ENCODE results near the gene CANX. TPM values are rescaled to one million over a fixed set of nuclear protein-coding genes. Genes with fewer than 3 reads are reported as not detected.

CANX gene
- total RNA-seq, 2 experiments from 2014 or later: 431 to 444 TPM

GRCh38 chr5:179769796-179770195 lies 71.0 kb downstream of the CANX start:
- ATAC-seq (no peak), DNase-seq (no peak)
- no peaks in the 10 kb centered on the region for H3K9me3 Mint-ChIP-seq
- no peak overlapping the region for H3K27ac Mint-ChIP-seq
- ChIA-PET POLR2A (interaction anchor here (1.0 kb wide), 1 partner anchor 11 kb away, joined by 3 read pairs; no protein-coding TSS in a partner anchor), CTCF (interaction anchor here (0.7 kb wide), 1 partner anchor 14 kb away, joined by 3 read pairs; no protein-coding TSS in a partner anchor)
- peaks cover 20% of the 10 kb centered on the region for H3K4me1 Mint-ChIP-seq (ENCODE audit: low read depth)
- intact Hi-C loops (cut with micrococcal nuclease): no loop called here
- no peak for TF ChIP-seq CTCF (IDR thresholded peaks at IDR 0.05)
- peaks cover 49% of the 10 kb centered on the region for H3K36me3 Mint-ChIP-seq (ENCODE audit: low read depth)
- H3K27me3 Mint-ChIP-seq: no peaks in the 10 kb centered on the region
- no peak overlapping the region for H3K4me3 Mint-ChIP-seq

GRCh38 chr5:179771311-179771895 lies 72.6 kb downstream of the CANX start:
- POLR2A ChIA-PET: interaction anchor here (0.9 to 1.1 kb wide), 3 partner anchors 9 to 12 kb away, joined by 3 to 5 read pairs (median 3); no protein-coding TSS in a partner anchor
- Mint-ChIP-seq H3K9me3 (no peaks in the 10 kb centered on the region), H3K27ac (no peak overlapping the region), H3K4me1 (ENCODE audit: low read depth) (peaks cover 11% of the 10 kb centered on the region), H3K36me3 (ENCODE audit: low read depth) (peaks cover 42% of the 10 kb centered on the region), H3K27me3 (no peaks in the 10 kb centered on the region), H3K4me3 (no peak overlapping the region)
- intact Hi-C loops (cut with micrococcal nuclease): no loop called here
- no peak for TF ChIP-seq CTCF (IDR thresholded peaks at IDR 0.05)
- ATAC-seq: no peak
- no peak for DNase-seq
- CTCF ChIA-PET: interaction anchor here (1.4 to 3.2 kb wide), 2 partner anchors 9 to 77 kb away, joined by 3 to 18 read pairs; no protein-coding TSS in a partner anchor

DNA sequence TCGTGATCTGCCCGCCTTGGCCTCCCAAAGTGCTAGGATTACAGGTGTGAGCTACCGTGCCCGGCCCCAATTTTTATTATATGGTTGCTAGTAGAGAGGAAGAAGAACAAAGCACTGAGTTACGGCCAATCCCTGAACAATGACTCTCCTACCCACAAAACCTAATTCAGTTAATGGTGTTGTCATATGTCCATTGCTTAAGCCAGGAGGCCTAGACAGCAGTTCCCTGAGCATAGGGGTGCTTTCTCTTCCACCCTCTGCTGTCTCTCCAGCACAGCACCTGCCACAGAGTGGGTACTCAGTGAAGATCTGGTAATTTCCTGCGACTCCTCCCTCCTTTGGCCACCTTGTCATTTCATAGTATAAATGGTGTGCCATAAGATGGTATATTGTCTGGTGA lies 73.6 kb downstream of the CANX start:
- Mint-ChIP-seq H3K4me3 (no peak overlapping the region), H3K27ac (no peak overlapping the region), H3K27me3 (no peaks in the 10 kb centered on the region), H3K4me1 (ENCODE audit: low read depth) (peaks cover 11% of the 10 kb centered on the region), H3K36me3 (ENCODE audit: low read depth) (peaks cover 39% of the 10 kb centered on the region), H3K9me3 (no peaks in the 10 kb centered on the region)
- ATAC-seq (no peak), DNase-seq (no peak)
- POLR2A ChIA-PET: no interaction called here
- intact Hi-C loops (cut with micrococcal nuclease): no loop called here
- TF ChIP-seq CTCF (IDR thresholded peaks at IDR 0.05): no peak
- CTCF ChIA-PET: interaction anchor here (1.4 to 3.2 kb wide), 2 partner anchors 10 to 13 kb away, joined by 3 to 18 read pairs; no protein-coding TSS in a partner anchor

GRCh38 chr5:179773686-179774040 lies 74.9 kb downstream of the CANX start:
- no peak for TF ChIP-seq CTCF (IDR thresholded peaks at IDR 0.05)
- Mint-ChIP-seq H3K36me3 (ENCODE audit: low read depth) (peaks cover 40% of the 10 kb centered on the region), H3K4me1 (ENCODE audit: low read depth) (peaks cover 3% of the 10 kb centered on the region), H3K27ac (no peak overlapping the region), H3K27me3 (no peaks in the 10 kb centered on the region), H3K4me3 (no peak overlapping the region), H3K9me3 (no peaks in the 10 kb centered on the region)
- ATAC-seq (no peak), DNase-seq (no peak)
- ChIA-PET CTCF (interaction anchor here (3.2 kb wide), 1 partner anchor 11 kb away, joined by 18 read pairs; no protein-coding TSS in a partner anchor), POLR2A (no interaction called here)
- intact Hi-C loops (cut with micrococcal nuclease): no loop called here

- Mint-ChIP-seq H3K27ac (no peak overlapping the region), H3K36me3 (ENCODE audit: low read depth) (peaks cover 36% of the 10 kb centered on the region), H3K9me3 (no peaks in the 10 kb centered on the region), H3K4me1 (ENCODE audit: low read depth) (no peaks in the 10 kb centered on the region), H3K27me3 (no peaks in the 10 kb centered on the region), H3K4me3 (no peak overlapping the region)
- DNase-seq (no peak), ATAC-seq (no peak)
- ChIA-PET POLR2A (interaction anchor here (1.3 kb wide), 1 partner anchor 21 kb away, joined by 4 read pairs; no protein-coding TSS in a partner anchor), CTCF (no interaction called here)
- no peak for TF ChIP-seq CTCF (IDR thresholded peaks at IDR 0.05)
- intact Hi-C loops (cut with micrococcal nuclease): no loop called here
Observed at GRCh38 chr5:179774442-179774841, 75.7 kb downstream of the CANX start.
